ENCODE measurements around the gene CASTOR1.

The CASTOR1 gene

DNA sequence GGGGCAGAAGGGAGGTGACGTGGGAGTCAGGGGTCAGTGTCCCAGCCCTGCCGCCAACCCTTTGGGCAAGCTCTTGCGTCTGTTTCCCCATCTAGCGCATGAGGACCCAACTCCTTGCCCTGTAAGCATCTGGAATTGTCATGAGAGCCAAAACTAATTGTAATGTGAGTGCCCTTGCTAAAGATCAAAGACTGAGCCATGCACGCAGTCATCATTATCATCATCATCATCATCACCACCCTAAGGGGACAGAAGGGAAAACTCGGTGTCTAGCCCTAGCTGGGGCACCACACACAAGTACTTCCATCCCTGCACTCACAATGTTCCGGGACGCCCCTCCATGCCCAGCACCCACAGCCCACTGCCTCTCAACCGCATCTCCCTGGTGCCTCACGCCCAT is 45.2 kb downstream of the CASTOR1 start:
- no peak for DNase-seq

DNA sequence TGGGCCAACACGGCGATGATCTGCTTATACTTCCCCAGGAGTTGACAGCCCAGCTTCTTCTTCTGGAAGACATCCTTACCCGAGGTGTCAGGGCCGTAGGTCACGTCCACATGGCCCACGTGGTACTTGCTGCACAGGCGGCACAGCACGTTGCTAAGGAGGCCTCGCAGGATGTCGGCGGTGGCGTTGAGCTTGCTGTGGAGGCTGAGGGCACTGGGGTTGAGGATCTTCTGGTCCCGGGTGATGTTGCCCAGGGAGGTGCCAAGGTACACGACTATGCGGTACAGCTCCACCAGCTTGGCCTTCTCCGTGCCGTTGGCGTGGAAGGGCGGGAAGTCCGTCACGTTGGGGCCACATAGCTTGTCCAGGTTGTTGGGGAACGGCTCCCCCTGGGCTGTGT is 45.6 kb downstream of the CASTOR1 start:
- DNase-seq = no peak

DNA sequence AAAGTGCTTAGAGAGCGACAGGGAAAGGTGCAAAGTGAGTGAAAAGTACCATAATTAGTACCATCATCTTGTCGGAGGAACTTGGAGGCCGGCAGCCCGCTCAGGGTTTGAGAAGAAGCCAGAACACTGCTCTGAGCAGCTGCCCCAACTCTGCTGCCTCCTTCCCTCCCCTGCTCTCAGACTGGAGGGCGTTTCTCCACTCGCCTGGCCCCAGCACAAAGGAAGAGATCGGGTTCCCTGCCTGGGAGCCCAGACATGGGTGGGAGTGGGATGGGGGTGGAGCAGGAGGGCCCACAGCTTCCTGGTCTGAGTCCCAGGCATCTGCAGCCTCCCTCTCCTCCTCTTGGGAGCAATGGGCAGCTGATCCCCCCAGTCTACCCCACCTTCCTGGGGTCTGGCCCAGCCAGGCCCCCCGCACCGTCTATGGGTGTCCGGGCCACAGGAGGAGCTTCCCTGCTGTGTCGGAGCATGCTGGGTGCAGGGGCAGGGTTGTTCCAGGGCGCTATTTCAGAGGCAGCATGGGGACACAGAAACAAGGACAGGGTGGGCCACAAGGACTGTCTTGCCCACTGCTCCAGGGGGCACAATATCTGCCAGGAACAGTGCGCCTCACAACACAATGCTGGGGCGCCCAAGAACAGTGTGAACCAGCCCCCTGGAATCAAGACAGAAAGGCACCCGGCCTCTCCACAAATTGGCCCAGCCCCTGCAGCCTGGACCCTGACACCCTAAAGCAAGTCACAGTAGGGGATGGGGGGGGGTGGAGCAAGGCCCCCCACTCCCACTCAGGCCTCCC is 47.5 kb downstream of the CASTOR1 start:
- DNase-seq = no peak

DNA sequence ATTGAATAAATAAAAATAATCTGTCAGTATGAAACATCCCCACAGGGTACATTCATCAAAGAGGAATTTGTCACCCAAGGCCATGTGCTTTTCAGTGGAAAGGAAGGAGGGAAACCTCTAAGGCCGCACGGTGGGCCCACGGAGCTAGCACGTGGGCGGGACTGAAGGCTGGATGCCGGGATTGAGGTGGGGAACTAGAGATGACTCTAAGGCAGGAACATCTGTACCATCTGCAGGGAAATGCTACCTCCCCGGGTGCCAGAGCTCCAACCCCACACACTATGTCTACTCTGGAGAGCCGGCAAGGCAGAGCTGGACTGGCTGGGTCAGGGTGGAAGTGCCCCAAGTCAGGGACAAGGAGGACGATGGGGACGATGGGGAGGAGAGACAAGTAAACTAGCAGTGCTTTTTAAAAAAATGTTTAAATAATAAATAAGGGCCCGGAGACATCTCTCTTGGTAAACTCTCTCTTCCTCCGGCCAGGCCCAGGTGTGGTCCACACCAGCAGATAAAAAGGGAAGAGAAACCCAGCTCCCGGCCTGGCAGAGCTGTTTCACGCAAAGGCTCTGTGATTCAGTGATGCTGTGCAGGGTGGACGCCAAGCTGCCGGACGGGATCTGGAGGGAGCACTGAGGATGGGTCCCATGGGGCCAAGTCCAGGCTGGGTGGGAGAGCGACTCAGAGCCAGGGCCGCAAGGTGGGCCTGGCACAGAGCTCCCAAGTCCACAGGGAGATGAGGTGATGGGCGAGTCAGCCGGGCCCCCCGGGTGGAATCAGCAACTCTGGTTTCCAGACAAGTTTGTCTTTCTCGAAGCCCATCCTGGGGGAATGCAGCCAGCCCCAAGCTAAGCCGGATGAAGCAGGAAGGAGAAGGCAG is 48.5 kb downstream of the CASTOR1 start:
- DNase-seq = no peak

GRCh38 chr22:30239488-30240405 is 49.6 kb downstream of the CASTOR1 start:
- DNase-seq = no peak

DNA sequence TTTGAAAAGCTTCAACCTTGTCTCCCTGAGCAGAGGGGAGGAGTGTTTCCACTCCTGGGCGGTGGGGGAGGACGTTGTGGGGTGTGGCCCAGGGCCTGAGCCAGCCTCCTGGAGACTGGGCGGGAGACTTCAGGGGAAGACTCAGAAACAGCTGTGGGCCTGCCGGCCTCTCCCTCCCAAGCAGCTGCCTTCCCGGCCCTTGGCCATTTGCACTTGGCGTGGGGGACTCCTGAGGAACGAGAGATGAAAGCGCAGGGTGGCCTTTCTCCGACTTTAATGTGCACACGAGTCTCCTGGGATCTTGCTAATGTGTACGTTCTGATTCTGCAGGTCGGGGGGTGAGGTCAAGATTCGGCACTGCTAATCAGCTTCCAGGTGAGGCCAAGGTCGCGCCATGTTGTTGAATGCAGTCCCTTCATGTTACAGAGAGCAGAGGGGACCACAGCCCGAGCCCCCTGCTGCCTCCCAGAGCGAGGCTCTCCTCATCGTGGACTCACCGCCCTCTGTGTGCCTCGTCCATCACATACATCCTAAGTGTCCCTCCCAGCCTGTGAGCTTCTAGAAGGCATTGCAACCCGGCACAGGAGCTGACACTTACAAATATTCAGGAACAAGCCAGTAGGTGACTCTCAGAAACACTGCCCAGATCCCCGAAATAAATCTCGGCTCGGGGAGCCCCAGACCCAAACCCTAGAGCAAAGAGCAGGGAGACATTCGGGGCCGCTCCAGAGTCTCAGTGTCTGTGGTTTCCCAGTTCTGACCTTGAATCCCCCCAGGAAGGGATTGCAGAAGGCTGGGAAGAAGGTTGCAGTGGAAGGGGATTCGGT is 50.4 kb downstream of the CASTOR1 start:
- no peak for DNase-seq

- DNase-seq = no peak
These were observed 51.2 kb downstream of the CASTOR1 start for GRCh38 chr22:30238136-30238535.

GRCh38 chr22:30236875-30237274 is 52.4 kb downstream of the CASTOR1 start:
- no peak for DNase-seq

- DNase-seq = no peak
These were observed 53.6 kb downstream of the CASTOR1 start for GRCh38 chr22:30235687-30236170.
